Stimulated activated CD4-positive, alpha-beta T cell treated with anti-CD3 and anti-CD28 coated beads, Interleukin-4, amount 100 ng/mL, for 4 hours (primary cell): ENCODE results near the gene NAP1L5.

Experiments used
- DNase-seq, 2 experiments: peaks; one replicate each; pipeline ENCODE4 v3.0.0-alpha.2; 2020

NAP1L5 gene

GRCh38 chr4:88722276-88722780 lies 24.7 kb upstream of the NAP1L5 start:
- DNase-seq, result no peak

- DNase-seq, result no peak
These were observed 23.1 kb upstream of the NAP1L5 start for GRCh38 chr4:88720451-88721428.

- no peak for DNase-seq
These were observed 21.8 kb upstream of the NAP1L5 start for GRCh38 chr4:88719381-88719780.

- DNase-seq, result no peak
These were observed 20.5 kb upstream of the NAP1L5 start for GRCh38 chr4:88718098-88718497.

GRCh38 chr4:88713782-88714181 lies 16.2 kb upstream of the NAP1L5 start:
- no peak for DNase-seq

GRCh38 chr4:88709989-88710388 lies 12.4 kb upstream of the NAP1L5 start:
- no peak for DNase-seq

- no peak for DNase-seq
These were observed 8.9 kb upstream of the NAP1L5 start for GRCh38 chr4:88706574-88706973.

GRCh38 chr4:88705805-88706492 lies 8.3 kb upstream of the NAP1L5 start:
- DNase-seq, result no peak

- no peak for DNase-seq
These were observed 7.6 kb upstream of the NAP1L5 start for GRCh38 chr4:88705223-88705622.

- DNase-seq, result no peak
These were observed 5.2 kb upstream of the NAP1L5 start for GRCh38 chr4:88702782-88703181.

- no peak for DNase-seq
These were observed 890 bp upstream of the NAP1L5 start for GRCh38 chr4:88698519-88698918.

GRCh38 chr4:88697141-88697540 lies 488 bp downstream of the NAP1L5 start:
- DNase-seq, result peak; percentile 8 to 32

- DNase-seq, result no peak
These were observed 999 bp downstream of the NAP1L5 start for GRCh38 chr4:88696630-88697029.

- no peak for DNase-seq
These were observed 3.8 kb downstream of the NAP1L5 start for GRCh38 chr4:88693792-88694191.

- DNase-seq, result no peak
These were observed 7.3 kb downstream of the NAP1L5 start for GRCh38 chr4:88690355-88690754.

GRCh38 chr4:88681209-88681608 lies 16.4 kb downstream of the NAP1L5 start:
- no peak for DNase-seq

- DNase-seq, result no peak
These were observed 22.1 kb downstream of the NAP1L5 start for GRCh38 chr4:88675543-88675942.

- DNase-seq, result no peak
These were observed 22.6 kb downstream of the NAP1L5 start for GRCh38 chr4:88674979-88675378.

GRCh38 chr4:88674565-88674964 lies 23.1 kb downstream of the NAP1L5 start:
- no peak for DNase-seq

- no peak for DNase-seq
These were observed 23.7 kb downstream of the NAP1L5 start for GRCh38 chr4:88673886-88674285.

GRCh38 chr4:88672987-88673386 lies 24.6 kb downstream of the NAP1L5 start:
- DNase-seq, result peak; percentile 3 to 16

- DNase-seq, result no peak
These were observed 35.9 kb downstream of the NAP1L5 start for GRCh38 chr4:88661739-88662138.

- no peak for DNase-seq
These were observed 37.0 kb downstream of the NAP1L5 start for GRCh38 chr4:88660446-88661294.
